Hepatocyte (in vitro differentiated cells): ENCODE measurements around the gene PRDM16. TPM values are rescaled to one million over a fixed set of nuclear protein-coding genes. Genes with fewer than 3 reads are reported as not detected.

Source experiments
- DNase-seq: peaks from one replicate; pipeline ENCODE4 v3.0.0-alpha.2; 2016; ENCODE audit warnings: low spot score
- H2AFZ ChIP-seq: fragments of 200-600 bp; sonication (generic); 2 replicates; pipeline ENCODE4 v1.6.0; 2016; ENCODE audit warnings: antibody characterized with exemption, mild to moderate bottlenecking
- H3K27ac ChIP-seq: fragments of 200-600 bp; sonication (generic); 2 replicates; pipeline ENCODE4 v1.5.1; 2016; ENCODE audit warnings: mild to moderate bottlenecking
- H3K27me3 ChIP-seq: fragments of 200-600 bp; sonication (generic); 2 replicates; pipeline ENCODE4 v1.6.1; 2016
- H3K36me3 ChIP-seq: fragments of 200-600 bp; sonication (generic); replicated peaks from 2 replicates; pipeline ENCODE4 v1.5.1; 2016; ENCODE audit warnings: low read depth; ENCODE audit not compliant: insufficient read depth
- H3K4me1 ChIP-seq: fragments of 200-600 bp; sonication (generic); 2 replicates; pipeline ENCODE4 v1.5.1; 2016; ENCODE audit warnings: mild to moderate bottlenecking, moderate library complexity; ENCODE audit not compliant: insufficient read depth
- H3K4me2 ChIP-seq: fragments of 200-600 bp; sonication (generic); 2 replicates; pipeline ENCODE4 v1.6.0; 2016
- H3K4me3 ChIP-seq: fragments of 200-600 bp; sonication (generic); 2 replicates; pipeline ENCODE4 v1.5.1; 2016; ENCODE audit warnings: mild to moderate bottlenecking
- H3K79me2 ChIP-seq: fragments of 200-600 bp; sonication (generic); 2 replicates; pipeline ENCODE4 v1.6.0; 2017; ENCODE audit warnings: mild to moderate bottlenecking
- H3K9me2 ChIP-seq: fragments of 200-600 bp; sonication (generic); replicated peaks from 2 replicates; pipeline ENCODE4 v1.6.0; 2017; ENCODE audit warnings: mild to moderate bottlenecking; ENCODE audit not compliant: insufficient read depth
- H3K9me3 ChIP-seq: fragments of 200-600 bp; sonication (generic); 2 replicates; pipeline ENCODE4 v1.5.1; 2016; ENCODE audit warnings: low read depth, mild to moderate bottlenecking
- H4K20me1 ChIP-seq: fragments of 200-600 bp; sonication (generic); 2 replicates; pipeline ENCODE4 v1.6.0; 2016; ENCODE audit warnings: mild to moderate bottlenecking; ENCODE audit not compliant: insufficient read depth, poor library complexity, severe bottlenecking
- CTCF ChIP-seq: fragments of 200-600 bp; sonication (generic); IDR thresholded peaks from 2 replicates; pipeline ENCODE4 v1.5.1; 2016; ENCODE audit warnings: antibody characterized with exemption, mild to moderate bottlenecking; ENCODE audit not compliant: poor library complexity
- EZH2 ChIP-seq: fragments of 200-600 bp; sonication (generic); IDR thresholded peaks from 2 replicates; pipeline ENCODE4 v1.6.1; 2016; ENCODE audit warnings: antibody characterized with exemption, mild to moderate bottlenecking, borderline replicate concordance
- EZH2phosphoT487 ChIP-seq: fragments of 200-600 bp; sonication (generic); IDR thresholded peaks from one replicate; pipeline ENCODE4 v1.6.1; 2018; ENCODE audit warnings: antibody characterized with exemption, mild to moderate bottlenecking, low read depth, moderate library complexity; ENCODE audit not compliant: unreplicated experiment, severe bottlenecking
- WGBS: methylation state at CpG from one replicate; pipeline ENCODE4 v1.1.6; 2016; ENCODE audit warnings: low lambda C conversion rate; ENCODE audit errors: missing lambda C conversion rate; 5-methylcytosine and 5-hydroxymethylcytosine counted together
- polyA plus RNA-seq: library from polyadenylated mRNA; unstranded; fragments of >200 nt; fragmentation: Nextera tagmentation; extraction: Ambion mirVana; gene quantifications from 2 replicates; pipeline ENCODE4 v1.2.1, GENCODE V29; 2016
- total RNA-seq: library from RNA; depleted of rRNA; stranded (reverse); fragments of >200 nt; gene quantifications from 2 replicates; pipeline ENCODE4 v1.2.3, GENCODE V29; 2014

PRDM16 gene
- total and polyA plus RNA-seq, 2 experiments from 2014 or later, result 8.1 to 9.9 TPM

DNA sequence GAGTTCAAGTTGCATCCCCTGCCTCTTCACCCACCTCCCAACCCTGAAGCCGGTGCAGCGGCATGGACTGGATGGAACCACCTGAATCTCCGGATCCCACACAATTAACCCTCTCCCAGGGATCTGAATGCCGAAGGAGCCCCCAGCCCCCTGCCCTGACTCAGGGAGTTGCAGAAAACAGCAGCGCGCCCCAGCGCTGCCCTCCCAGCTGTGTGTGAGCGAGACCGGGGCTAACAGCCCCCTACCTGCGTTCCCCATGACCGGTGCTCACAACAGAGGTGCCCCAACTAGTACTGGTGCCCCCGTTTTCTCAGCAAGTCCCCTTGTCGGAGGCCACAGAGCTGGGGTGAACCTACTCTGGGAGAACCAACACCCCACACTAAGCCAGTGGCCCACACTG lies 136.8 kb downstream of the PRDM16 start:
- Histone ChIP-seq H3K27me3 (no peaks in the 10 kb centered on the region), H3K79me2 (no peaks in the 10 kb centered on the region), H3K9me3 (no peaks in the 10 kb centered on the region), H3K4me2 (no peak overlapping the region), H3K4me1 (no peaks in the 10 kb centered on the region), H4K20me1 (no peaks in the 10 kb centered on the region), H3K4me3 (no peak overlapping the region), H2AFZ (no peak overlapping the region), H3K36me3 (no peaks in the 10 kb centered on the region), H3K27ac (no peak overlapping the region), H3K9me2 (no peaks in the 10 kb centered on the region)
- TF ChIP-seq EZH2, result no peak
- no peak for TF ChIP-seq CTCF
- TF ChIP-seq EZH2phosphoT487, result no peak
- WGBS, result 92% methylated on average over 13 of the region's 13 CpGs
- DNase-seq, result no peak

GRCh38 chr1:3206696-3207095 lies 137.7 kb downstream of the PRDM16 start:
- no peak for DNase-seq
- H3K9me3 ChIP-seq, result no peaks in the 10 kb centered on the region
- WGBS, result 95% methylated on average over 13 of the region's 13 CpGs
- H3K27me3 ChIP-seq, result no peaks in the 10 kb centered on the region
- H3K4me2 ChIP-seq, result no peak overlapping the region
- H3K4me3 ChIP-seq, result no peak overlapping the region
- H4K20me1 ChIP-seq, result no peaks in the 10 kb centered on the region
- no peaks in the 10 kb centered on the region for H3K9me2 ChIP-seq
- H3K36me3 ChIP-seq, result no peaks in the 10 kb centered on the region
- no peak overlapping the region for H3K27ac ChIP-seq
- no peaks in the 10 kb centered on the region for H3K79me2 ChIP-seq
- H3K4me1 ChIP-seq, result no peaks in the 10 kb centered on the region
- H2AFZ ChIP-seq, result no peak overlapping the region
- TF ChIP-seq EZH2phosphoT487, result no peak
- TF ChIP-seq EZH2, result no peak
- TF ChIP-seq CTCF, result no peak

- H3K9me2 ChIP-seq, result no peaks in the 10 kb centered on the region
- H3K9me3 ChIP-seq, result no peaks in the 10 kb centered on the region
- H3K4me3 ChIP-seq, result no peak overlapping the region
- DNase-seq, result no peak
- no peaks in the 10 kb centered on the region for H4K20me1 ChIP-seq
- no peaks in the 10 kb centered on the region for H3K27me3 ChIP-seq
- H3K27ac ChIP-seq, result no peak overlapping the region
- no peaks in the 10 kb centered on the region for H3K79me2 ChIP-seq
- H2AFZ ChIP-seq, result no peak overlapping the region
- no peak for TF ChIP-seq EZH2phosphoT487
- no peak for TF ChIP-seq EZH2
- WGBS, result 79% methylated on average over 26 of the region's 26 CpGs
- H3K4me2 ChIP-seq, result no peak overlapping the region
- no peaks in the 10 kb centered on the region for H3K4me1 ChIP-seq
- H3K36me3 ChIP-seq, result no peaks in the 10 kb centered on the region
These were observed 138.3 kb downstream of the PRDM16 start for GRCh38 chr1:3207217-3207848.

GRCh38 chr1:3208819-3209200 lies 139.8 kb downstream of the PRDM16 start:
- Histone ChIP-seq H3K27me3 (no peaks in the 10 kb centered on the region), H3K27ac (no peak overlapping the region), H4K20me1 (no peaks in the 10 kb centered on the region), H3K9me2 (no peaks in the 10 kb centered on the region), H3K79me2 (no peaks in the 10 kb centered on the region), H3K9me3 (no peaks in the 10 kb centered on the region), H3K4me1 (no peaks in the 10 kb centered on the region), H3K4me2 (no peak overlapping the region), H2AFZ (no peak overlapping the region), H3K4me3 (no peak overlapping the region), H3K36me3 (no peaks in the 10 kb centered on the region)
- DNase-seq, result no peak
- WGBS, result 94% methylated on average over 3 of the region's 3 CpGs
- TF ChIP-seq EZH2, result no peak
- no peak for TF ChIP-seq CTCF
- TF ChIP-seq EZH2phosphoT487, result no peak
